Fibroblast of lung (primary cell): ENCODE data around the gene TNFSF10. TPM values are rescaled to one million over a fixed set of nuclear protein-coding genes. Genes with fewer than 3 reads are reported as not detected.

ENCODE experiments used
- DNase-seq, 2 donors: peaks; one replicate each; pipeline versions ENCODE4 v3.0.0 to v3.0.0-alpha.2; 2010; ENCODE audit warnings: low read depth in 2 of 2
- H2AFZ ChIP-seq: 2 replicates; pipeline ENCODE4 v1.5.1; 2012; ENCODE audit warnings: low read length, control low read depth, inconsistent platforms
- H3K27ac ChIP-seq: 2 replicates; pipeline ENCODE4 v1.5.1; 2011; ENCODE audit warnings: low read length, control low read depth; ENCODE audit not compliant: insufficient read depth
- H3K27me3 ChIP-seq: 2 replicates; pipeline ENCODE4 v1.5.1; 2011; ENCODE audit warnings: mild to moderate bottlenecking, low read length; ENCODE audit not compliant: control insufficient read depth, insufficient read depth
- H3K36me3 ChIP-seq: 2 replicates; pipeline ENCODE4 v1.5.1; 2011; ENCODE audit warnings: low read length; ENCODE audit not compliant: control insufficient read depth, insufficient read depth
- H3K4me1 ChIP-seq: 2 replicates; pipeline ENCODE4 v1.5.1; 2011; ENCODE audit warnings: low read length; ENCODE audit not compliant: control insufficient read depth, insufficient read depth; ENCODE audit errors: extremely low read depth
- H3K4me2 ChIP-seq: 2 replicates; pipeline ENCODE4 v1.5.1; 2011; ENCODE audit warnings: low read length, control low read depth; ENCODE audit not compliant: insufficient read depth; ENCODE audit errors: extremely low read depth
- H3K4me3 ChIP-seq, 4 experiments: fragments of 200-600 bp in 1 of 4; sonication (generic) in 1 of 4; replicated peaks in 1 of 4; 2 replicates each; pipeline ENCODE4 v1.5.1; 2011 to 2016; ENCODE audit warnings: low read length in 4 of 4, low read depth in 3 of 4, mild to moderate bottlenecking in 3 of 4, control low read depth in 2 of 4, inconsistent platforms in 1 of 4, mixed read lengths in 1 of 4; ENCODE audit not compliant: insufficient read depth in 1 of 4; ENCODE audit errors: control extremely low read depth in 1 of 4
- H3K79me2 ChIP-seq: 2 replicates; pipeline ENCODE4 v1.5.1; 2012; ENCODE audit warnings: mild to moderate bottlenecking, low read length, inconsistent platforms; ENCODE audit not compliant: control insufficient read depth, insufficient read depth
- H3K9ac ChIP-seq: 2 replicates; pipeline ENCODE4 v1.5.1; 2011; ENCODE audit warnings: mild to moderate bottlenecking, low read length, control low read depth; ENCODE audit not compliant: insufficient read depth
- H3K9me3 ChIP-seq: 2 replicates; pipeline ENCODE4 v1.5.1; 2012; ENCODE audit warnings: low read depth, low read length; ENCODE audit not compliant: control insufficient read depth, insufficient read depth
- H4K20me1 ChIP-seq: 2 replicates; pipeline ENCODE4 v1.5.1; 2011; ENCODE audit warnings: low read length; ENCODE audit not compliant: control insufficient read depth, insufficient read depth; ENCODE audit errors: extremely low read depth
- EZH2 ChIP-seq: IDR thresholded peaks from 2 replicates; pipeline ENCODE4 v1.5.1; 2012; ENCODE audit warnings: low read length, control low read depth, mild to moderate bottlenecking; ENCODE audit errors: missing control alignments
- polyA plus RNA-seq, 2 donors: library from polyadenylated mRNA; depleted of rRNA in 1 of 2; stranded (reverse) in 1 of 2; unstranded in 1 of 2; fragments of >200 nt; gene quantifications; 2 replicates each; pipeline ENCODE4 v1.2.1, GENCODE V29; 2011 to 2012; ENCODE audit warnings: missing spikeins in 1 of 2
- total RNA-seq: library from RNA; depleted of rRNA; stranded (reverse); fragments of >200 nt; gene quantifications from 2 replicates; pipeline ENCODE4 v1.2.1, GENCODE V29; 2014
- TF ChIP-seq, protein P1 (sequence below), 2 donors: IDR thresholded peaks in 1 of 2; conservative IDR thresholded peaks in 1 of 2; 1 replicate in 1 of 2; 2 replicates in 1 of 2; pipeline ENCODE4 v1.5.1; 2011 to 2012; ENCODE audit warnings: low read length in 2 of 2, control low read depth in 1 of 2, inconsistent platforms in 1 of 2, low read depth in 1 of 2, mild to moderate bottlenecking in 1 of 2

Gene TNFSF10
- total and polyA plus RNA-seq, 2 donors (not counting 1 experiment from before 2014, with no cell fraction given): 1.3 to 4.3 TPM

DNA sequence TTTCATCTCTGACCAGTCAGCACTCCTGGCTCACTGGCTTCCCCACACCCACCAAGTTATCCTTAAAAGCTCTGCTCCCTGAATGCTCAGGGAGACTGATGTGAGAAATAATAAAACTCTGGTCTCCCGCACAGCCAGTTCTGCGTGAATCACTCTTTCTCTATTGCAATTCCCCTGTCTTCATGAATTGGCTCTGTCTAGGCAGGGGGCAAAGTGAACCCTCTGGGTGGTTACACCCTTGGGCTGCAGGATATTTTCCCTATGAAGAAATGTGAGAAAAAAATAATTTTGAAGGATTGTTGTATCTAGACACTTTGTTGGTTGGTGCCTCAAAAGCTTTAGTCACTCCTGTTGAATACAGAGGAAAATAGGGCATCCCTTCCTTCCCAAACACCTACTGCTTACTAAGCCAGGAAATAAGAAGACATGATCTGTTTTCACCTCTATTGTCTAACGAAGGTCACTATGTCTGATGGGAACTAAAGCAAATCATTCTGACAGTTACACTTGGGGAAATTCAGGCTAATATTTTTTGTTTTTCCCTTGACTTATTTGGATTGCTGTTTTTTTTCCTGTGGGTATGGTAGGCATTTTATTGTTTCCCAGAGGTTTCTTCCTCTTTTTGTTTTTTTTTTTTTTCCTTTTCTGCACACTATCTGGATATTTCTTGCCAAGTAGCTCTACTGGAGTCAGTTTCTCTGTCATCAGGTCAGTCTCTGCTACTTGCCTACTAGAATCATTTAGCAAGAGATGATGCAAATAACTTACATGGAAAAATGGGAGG lies 15.3 kb upstream of the TNFSF10 start:
- no peak overlapping the region for H3K9ac ChIP-seq
- H3K4me2 ChIP-seq: no peak overlapping the region
- H3K36me3 ChIP-seq: no peaks in the 10 kb centered on the region
- H3K79me2 ChIP-seq: no peaks in the 10 kb centered on the region
- no peaks in the 10 kb centered on the region for H3K4me1 ChIP-seq
- no peak overlapping the region for H3K27ac ChIP-seq
- H3K27me3 ChIP-seq: no peaks in the 10 kb centered on the region
- TF ChIP-seq, protein P1, sequence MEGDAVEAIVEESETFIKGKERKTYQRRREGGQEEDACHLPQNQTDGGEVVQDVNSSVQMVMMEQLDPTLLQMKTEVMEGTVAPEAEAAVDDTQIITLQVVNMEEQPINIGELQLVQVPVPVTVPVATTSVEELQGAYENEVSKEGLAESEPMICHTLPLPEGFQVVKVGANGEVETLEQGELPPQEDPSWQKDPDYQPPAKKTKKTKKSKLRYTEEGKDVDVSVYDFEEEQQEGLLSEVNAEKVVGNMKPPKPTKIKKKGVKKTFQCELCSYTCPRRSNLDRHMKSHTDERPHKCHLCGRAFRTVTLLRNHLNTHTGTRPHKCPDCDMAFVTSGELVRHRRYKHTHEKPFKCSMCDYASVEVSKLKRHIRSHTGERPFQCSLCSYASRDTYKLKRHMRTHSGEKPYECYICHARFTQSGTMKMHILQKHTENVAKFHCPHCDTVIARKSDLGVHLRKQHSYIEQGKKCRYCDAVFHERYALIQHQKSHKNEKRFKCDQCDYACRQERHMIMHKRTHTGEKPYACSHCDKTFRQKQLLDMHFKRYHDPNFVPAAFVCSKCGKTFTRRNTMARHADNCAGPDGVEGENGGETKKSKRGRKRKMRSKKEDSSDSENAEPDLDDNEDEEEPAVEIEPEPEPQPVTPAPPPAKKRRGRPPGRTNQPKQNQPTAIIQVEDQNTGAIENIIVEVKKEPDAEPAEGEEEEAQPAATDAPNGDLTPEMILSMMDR (conservative IDR thresholded peaks at IDR 0.05 in 1 of 2, IDR thresholded peaks at IDR 0.05 in 1 of 2; ENCODE audit: low read depth in 1 of 2, low read length in 2 of 2): no peak
- TF ChIP-seq EZH2: no peak
- no peaks in the 10 kb centered on the region for H4K20me1 ChIP-seq
- H3K9me3 ChIP-seq: no peaks in the 10 kb centered on the region
- no peak for DNase-seq
- no peak overlapping the region for H2AFZ ChIP-seq
- H3K4me3 ChIP-seq: no peak overlapping the region

- Histone ChIP-seq H4K20me1 (no peaks in the 10 kb centered on the region), H3K36me3 (no peaks in the 10 kb centered on the region), H3K4me2 (no peak overlapping the region), H3K9ac (no peak overlapping the region), H3K4me3 (no peak overlapping the region), H3K4me1 (no peaks in the 10 kb centered on the region), H3K9me3 (no peaks in the 10 kb centered on the region), H2AFZ (no peak overlapping the region), H3K27ac (no peak overlapping the region), H3K27me3 (no peaks in the 10 kb centered on the region), H3K79me2 (no peaks in the 10 kb centered on the region)
- no peak for TF ChIP-seq EZH2
- TF ChIP-seq, protein P1 (conservative IDR thresholded peaks at IDR 0.05 in 1 of 2, IDR thresholded peaks at IDR 0.05 in 1 of 2; ENCODE audit: low read depth in 1 of 2, low read length in 2 of 2): no peak
- no peak for DNase-seq
Measured at GRCh38 chr3:172537507-172538158, 14.4 kb upstream of the TNFSF10 start.

DNA sequence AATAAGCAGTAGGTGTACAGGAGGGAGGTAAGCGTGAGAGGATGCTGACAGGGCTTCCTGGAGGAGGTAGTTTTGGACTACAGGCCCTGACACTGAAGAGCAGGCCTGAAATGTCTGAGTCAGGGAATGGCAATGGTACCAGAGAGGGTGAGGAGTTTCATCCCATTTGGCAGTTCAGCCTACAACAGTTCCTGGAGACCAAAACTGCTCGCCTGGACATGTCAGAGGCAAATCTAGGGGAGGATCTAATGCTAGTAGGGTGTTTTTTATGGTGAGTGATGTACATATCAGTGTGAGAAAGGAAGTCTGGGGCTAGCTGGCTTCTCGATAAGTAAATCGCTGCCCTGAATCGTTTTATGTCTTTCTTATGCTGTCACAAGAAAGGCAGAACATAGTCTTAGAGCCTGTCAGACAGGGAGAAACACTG lies 13.8 kb upstream of the TNFSF10 start:
- Histone ChIP-seq H3K4me1 (no peaks in the 10 kb centered on the region), H3K4me3 (no peak overlapping the region), H3K27ac (no peak overlapping the region), H4K20me1 (no peaks in the 10 kb centered on the region), H3K36me3 (no peaks in the 10 kb centered on the region), H3K27me3 (no peaks in the 10 kb centered on the region), H3K9me3 (no peaks in the 10 kb centered on the region), H3K4me2 (no peak overlapping the region), H3K9ac (no peak overlapping the region), H3K79me2 (no peaks in the 10 kb centered on the region), H2AFZ (no peak overlapping the region)
- TF ChIP-seq, protein P1 (conservative IDR thresholded peaks at IDR 0.05 in 1 of 2, IDR thresholded peaks at IDR 0.05 in 1 of 2; ENCODE audit: low read depth in 1 of 2, low read length in 2 of 2): no peak
- TF ChIP-seq EZH2: no peak
- no peak for DNase-seq
